WTC11 (cell line): ENCODE data around the gene FGD5.

Source experiments
- CTCF ChIP-seq: fragments of 200-600 bp; IDR thresholded peaks from 2 replicates; pipeline ENCODE4 v1.8.0; 2022; ENCODE audit warnings: antibody characterized with exemption
- E2F4 ChIP-seq: sonication (generic); formaldehyde crosslinking; IDR thresholded peaks from 2 replicates; pipeline ENCODE4 v1.8.1; 2022; ENCODE audit warnings: low read depth, mild to moderate bottlenecking, moderate library complexity, missing genetic modification reagents, borderline replicate concordance
- JUN ChIP-seq: sonication (generic); formaldehyde crosslinking; IDR thresholded peaks from 2 replicates; pipeline ENCODE4 v1.8.0; 2023; ENCODE audit warnings: mild to moderate bottlenecking, missing genetic modification reagents
- MAX ChIP-seq: sonication (generic); formaldehyde crosslinking; IDR thresholded peaks from 2 replicates; pipeline ENCODE4 v1.8.0; 2022; ENCODE audit warnings: mild to moderate bottlenecking, missing genetic modification reagents
- MYBL2 ChIP-seq: sonication (generic); formaldehyde crosslinking; IDR thresholded peaks from 2 replicates; pipeline ENCODE4 v1.8.1; 2023; ENCODE audit warnings: mild to moderate bottlenecking, moderate library complexity, missing genetic modification reagents
- SP1 ChIP-seq: sonication (generic); formaldehyde crosslinking; conservative IDR thresholded peaks from 2 replicates; pipeline ENCODE4 v1.8.1; 2022; ENCODE audit warnings: missing genetic modification reagents
- TCF7 ChIP-seq: sonication (generic); formaldehyde crosslinking; IDR thresholded peaks from 2 replicates; pipeline ENCODE4 v1.8.0; 2022; ENCODE audit warnings: mild to moderate bottlenecking, low read depth, missing genetic modification reagents, moderate library complexity

- TF ChIP-seq E2F4 (CRISPR knock-in tag) (no peak), MAX (CRISPR knock-in tag) (no peak), CTCF (no peak), SP1 (CRISPR knock-in tag) (no peak), JUN (no peak), TCF7 (CRISPR knock-in tag) (no peak), MYBL2 (CRISPR knock-in tag) (no peak)
Measured at GRCh38 chr3:14946739-14947099, 128.0 kb downstream of the FGD5 start.
